GM12875 (cell line): Measurements from ENCODE around the gene NKAIN2.

Source experiments
- H3K4me3 ChIP-seq: one replicate; pipeline ENCODE4 v1.5.1; 2011; ENCODE audit warnings: low read depth, low read length, control low read depth
- TF ChIP-seq, protein P1 (sequence below): IDR thresholded peaks from 2 replicates; pipeline ENCODE4 v1.5.1; 2011; ENCODE audit warnings: low read depth, mild to moderate bottlenecking, control low read depth, inconsistent platforms, low read length, moderate library complexity, borderline replicate concordance; ENCODE audit not compliant: insufficient read depth

NKAIN2 gene

DNA sequence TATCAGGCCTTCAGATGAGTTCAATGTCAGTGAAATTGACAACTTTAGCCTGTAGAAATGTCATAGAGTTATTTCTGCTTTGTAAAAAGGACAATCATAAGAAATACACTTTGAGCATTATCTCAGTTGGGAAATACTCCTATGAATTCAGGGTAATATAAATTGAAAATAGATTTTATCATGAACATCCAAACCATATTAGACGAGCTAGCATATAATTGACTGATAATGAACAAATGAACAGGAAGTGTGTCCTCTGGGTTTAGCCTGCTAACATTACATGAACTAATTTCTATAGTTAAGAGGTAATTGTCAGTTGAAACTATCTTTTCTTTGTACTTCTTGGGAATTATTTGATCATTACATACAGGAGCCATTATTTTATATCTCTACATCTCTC is 689.6 kb downstream of the NKAIN2 start:
- H3K4me3 ChIP-seq, result no peak overlapping the region
- TF ChIP-seq, protein P1, sequence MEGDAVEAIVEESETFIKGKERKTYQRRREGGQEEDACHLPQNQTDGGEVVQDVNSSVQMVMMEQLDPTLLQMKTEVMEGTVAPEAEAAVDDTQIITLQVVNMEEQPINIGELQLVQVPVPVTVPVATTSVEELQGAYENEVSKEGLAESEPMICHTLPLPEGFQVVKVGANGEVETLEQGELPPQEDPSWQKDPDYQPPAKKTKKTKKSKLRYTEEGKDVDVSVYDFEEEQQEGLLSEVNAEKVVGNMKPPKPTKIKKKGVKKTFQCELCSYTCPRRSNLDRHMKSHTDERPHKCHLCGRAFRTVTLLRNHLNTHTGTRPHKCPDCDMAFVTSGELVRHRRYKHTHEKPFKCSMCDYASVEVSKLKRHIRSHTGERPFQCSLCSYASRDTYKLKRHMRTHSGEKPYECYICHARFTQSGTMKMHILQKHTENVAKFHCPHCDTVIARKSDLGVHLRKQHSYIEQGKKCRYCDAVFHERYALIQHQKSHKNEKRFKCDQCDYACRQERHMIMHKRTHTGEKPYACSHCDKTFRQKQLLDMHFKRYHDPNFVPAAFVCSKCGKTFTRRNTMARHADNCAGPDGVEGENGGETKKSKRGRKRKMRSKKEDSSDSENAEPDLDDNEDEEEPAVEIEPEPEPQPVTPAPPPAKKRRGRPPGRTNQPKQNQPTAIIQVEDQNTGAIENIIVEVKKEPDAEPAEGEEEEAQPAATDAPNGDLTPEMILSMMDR, result no peak

DNA sequence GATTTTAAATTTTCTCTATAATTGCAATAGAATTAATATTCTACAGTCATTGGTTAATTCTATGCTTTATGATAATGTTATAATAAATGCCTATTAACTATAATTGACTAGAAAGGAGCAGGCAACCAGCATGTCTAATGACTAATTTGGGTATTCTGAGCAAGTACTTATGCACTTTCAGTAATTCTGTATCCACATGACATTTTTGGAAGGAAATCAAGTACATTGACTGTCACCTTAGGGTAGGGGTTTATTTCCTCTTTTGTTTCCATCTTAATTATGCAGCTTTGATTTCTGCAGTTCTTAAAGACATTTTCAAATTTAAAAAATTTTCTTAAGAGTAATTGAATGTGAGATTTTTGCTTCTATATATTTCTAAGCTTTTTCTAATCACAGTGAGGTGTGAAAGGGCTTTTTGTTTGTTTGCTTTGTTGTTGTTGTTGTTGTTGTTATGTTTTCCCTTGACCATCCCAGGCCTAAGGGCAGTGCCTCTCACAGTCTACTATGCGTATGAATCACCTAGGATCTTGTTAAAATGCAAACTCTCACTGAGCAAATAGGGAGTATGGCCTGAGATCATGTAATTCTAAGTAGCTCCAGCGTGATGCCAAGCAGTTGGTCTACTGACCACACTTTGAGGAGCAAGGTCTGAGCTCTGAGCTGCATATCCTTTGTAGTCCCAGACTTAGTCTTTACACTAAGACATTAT is 691.4 kb downstream of the NKAIN2 start:
- TF ChIP-seq, protein P1, result no peak
- no peak overlapping the region for H3K4me3 ChIP-seq

DNA sequence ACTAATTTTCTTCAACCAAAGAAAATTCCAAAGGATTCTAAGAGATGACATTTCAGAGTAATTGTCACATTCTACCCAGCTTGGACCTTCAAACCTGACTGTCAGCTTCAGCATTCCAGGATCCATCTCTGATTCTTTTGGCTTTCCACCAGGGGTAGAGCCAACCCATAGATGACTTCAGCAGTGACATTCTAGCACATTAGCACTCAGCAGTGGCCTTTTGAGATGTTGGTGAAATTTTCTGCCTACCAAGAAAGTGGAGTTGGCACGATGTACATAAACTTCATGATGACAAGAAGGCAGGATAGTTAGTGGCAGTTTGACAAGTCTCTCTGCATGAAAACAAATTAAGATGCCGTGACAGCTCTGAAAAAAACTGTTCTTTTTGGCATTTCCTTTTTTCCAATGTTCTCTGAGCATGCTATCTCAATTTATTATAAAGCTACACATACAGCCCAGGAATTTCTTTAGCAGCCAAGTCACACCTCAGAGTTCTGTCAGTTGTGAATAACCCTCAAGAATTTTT is 692.1 kb downstream of the NKAIN2 start:
- no peak overlapping the region for H3K4me3 ChIP-seq
- TF ChIP-seq, protein P1, result no peak

DNA sequence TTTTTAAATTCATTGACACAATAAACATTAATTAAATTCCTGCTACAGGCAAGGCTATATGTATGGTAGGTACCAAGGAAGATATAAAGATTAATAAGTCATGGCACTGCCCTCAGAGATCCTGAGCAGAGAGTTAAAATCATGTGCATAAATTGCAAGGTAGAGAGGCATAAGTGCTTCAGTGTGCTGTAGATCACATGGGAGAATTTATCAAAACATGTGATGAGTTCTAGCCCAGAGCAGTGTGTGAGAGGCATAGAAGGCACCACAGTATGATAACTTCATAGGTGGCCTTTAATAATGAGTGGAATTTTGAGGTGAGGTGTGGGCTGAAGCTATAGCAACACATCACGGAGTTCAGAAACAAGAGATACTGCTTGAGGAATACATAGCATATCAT is 692.7 kb downstream of the NKAIN2 start:
- TF ChIP-seq, protein P1, result no peak
- no peak overlapping the region for H3K4me3 ChIP-seq

DNA sequence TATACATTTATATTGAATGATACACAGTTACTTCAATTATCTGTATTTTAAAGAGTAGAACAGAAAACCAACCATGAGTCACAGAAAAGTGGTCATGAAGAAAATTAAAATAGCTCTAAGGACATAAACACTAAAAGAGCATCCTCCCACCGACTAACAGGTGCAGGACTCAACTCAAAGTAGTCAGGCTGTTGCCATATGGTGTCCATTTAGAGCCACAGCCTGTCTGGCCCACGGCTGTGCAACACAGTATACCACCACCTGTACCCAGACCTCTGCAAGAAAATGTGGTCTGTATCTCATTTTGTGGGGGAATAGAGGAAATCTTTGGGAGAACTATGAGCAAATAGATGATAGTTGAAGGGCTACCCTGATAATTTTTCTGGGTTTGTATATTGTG is 708.8 kb downstream of the NKAIN2 start:
- H3K4me3 ChIP-seq, result no peak overlapping the region
- TF ChIP-seq, protein P1, result no peak

DNA sequence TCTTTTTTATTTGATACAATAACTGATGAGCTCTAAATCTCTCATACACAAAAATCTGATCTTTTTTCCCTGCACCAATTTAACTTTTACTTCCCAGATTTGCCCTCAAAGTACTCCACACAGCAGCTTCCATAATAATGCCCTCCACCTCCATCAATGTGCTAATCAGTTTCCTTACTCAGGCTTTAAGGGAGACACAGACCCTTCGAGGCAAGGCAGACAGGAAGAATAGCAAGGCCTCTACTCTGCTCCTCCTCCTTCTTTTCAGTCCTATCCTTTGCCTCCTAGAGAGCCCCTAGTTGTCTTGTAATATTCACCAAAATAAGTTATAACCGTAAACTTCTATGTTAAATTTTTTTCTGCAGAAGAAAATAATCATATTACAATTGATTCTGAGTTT is 713.7 kb downstream of the NKAIN2 start:
- no peak overlapping the region for H3K4me3 ChIP-seq
- TF ChIP-seq, protein P1, result no peak

DNA sequence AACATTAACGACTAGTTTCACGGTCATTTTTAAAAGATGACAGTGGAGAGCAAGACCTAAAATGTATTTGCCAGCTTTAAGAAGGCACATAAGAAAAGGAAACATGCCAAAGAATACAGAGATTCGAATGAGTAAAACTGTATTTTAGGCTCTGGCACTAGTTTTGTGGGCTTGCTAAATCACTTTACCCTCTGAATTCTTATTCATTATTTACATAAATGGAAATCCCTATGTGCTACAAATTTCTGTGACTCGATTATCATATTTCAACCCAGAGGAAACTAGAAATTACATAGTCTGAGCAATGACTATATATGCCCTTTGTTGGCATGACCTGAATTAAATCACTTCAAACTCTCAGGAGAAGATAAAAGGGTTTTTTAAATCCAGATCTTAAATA is 716.8 kb downstream of the NKAIN2 start:
- no peak overlapping the region for H3K4me3 ChIP-seq

More for the DNA sequence above, 716.8 kb downstream of the NKAIN2 start:
- TF ChIP-seq, protein P1, result no peak
